ENCODE results near the gene JAKMIP3.

Gene JAKMIP3

GRCh38 chr10:132100556-132101349 is 35.0 kb downstream of the JAKMIP3 start:
- DNase-seq = no peak

DNA sequence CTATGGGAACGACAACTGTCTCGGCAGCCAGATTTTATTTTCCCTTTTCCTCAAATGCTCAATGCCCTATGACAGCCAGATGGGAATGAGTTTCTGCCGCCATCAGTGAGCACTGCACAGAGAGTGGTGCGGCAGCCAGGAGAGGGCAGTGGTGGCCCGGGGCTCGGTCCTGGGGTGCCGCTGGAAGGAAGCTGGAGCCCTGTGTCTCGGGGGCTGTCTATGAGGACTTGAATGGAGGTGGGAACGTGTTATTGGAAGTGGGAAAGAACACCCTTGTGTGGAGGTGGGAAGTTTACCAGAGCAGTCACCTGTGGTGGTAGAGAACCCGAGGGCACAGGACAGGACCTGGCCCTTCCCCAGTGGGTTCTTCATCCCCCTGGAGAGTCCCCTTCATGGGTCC is 35.8 kb downstream of the JAKMIP3 start:
- no peak for DNase-seq

DNA sequence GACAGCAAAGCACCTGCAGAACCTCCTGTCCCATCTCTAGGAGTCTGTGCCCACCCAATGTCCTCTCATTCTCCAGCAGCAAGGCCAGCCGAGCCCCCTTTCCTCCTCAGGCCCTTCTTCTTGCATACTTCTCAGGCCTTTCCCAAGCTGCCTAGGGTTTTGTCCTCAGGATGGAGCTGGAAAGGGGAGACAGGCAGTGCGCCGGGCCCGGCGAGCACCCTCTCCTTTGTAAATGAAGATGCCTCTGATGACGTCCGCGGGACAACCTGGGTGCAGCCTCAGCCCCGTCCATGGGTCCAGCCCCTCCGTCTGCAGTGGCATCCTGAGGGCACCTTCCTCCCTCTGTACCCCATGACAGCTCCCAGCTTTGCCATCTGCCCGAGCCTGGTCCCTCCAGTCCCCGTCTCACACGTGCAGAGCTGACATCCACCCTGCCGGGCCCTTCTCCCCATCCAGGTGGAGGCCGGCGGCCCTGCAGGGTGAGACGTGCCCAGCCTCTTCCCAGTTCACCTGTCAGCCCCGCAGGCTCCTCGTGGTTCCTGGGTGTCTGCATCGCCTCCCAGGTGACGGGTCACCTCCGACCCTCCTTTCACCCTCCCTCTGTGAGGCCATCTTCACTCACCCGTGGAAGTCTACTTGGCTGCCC is 36.4 kb downstream of the JAKMIP3 start:
- no peak for DNase-seq

GRCh38 chr10:132102717-132103110 is 37.0 kb downstream of the JAKMIP3 start:
- DNase-seq = no peak

- no peak for DNase-seq
These were observed 37.6 kb downstream of the JAKMIP3 start for GRCh38 chr10:132103116-132103910.

DNA sequence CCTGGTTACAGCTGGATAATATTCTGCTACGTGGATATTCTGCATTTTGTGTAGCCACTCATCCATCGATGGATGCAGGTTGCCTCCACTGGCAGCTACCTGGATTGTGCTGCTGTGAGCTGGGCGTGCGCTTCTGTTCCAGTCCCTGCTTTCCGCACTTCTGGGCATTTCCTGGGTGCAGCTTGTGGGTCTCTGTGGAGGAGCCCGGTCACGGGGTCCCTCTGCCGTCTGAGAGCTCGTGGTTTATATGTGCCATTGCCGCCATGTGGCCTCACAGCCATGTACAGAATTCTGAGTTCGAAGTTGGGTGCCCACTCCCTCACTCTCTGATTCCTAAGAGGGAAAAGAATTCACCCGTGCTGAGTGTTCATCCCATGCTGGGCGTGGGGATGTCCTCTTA is 38.3 kb downstream of the JAKMIP3 start:
- no peak for DNase-seq

DNA sequence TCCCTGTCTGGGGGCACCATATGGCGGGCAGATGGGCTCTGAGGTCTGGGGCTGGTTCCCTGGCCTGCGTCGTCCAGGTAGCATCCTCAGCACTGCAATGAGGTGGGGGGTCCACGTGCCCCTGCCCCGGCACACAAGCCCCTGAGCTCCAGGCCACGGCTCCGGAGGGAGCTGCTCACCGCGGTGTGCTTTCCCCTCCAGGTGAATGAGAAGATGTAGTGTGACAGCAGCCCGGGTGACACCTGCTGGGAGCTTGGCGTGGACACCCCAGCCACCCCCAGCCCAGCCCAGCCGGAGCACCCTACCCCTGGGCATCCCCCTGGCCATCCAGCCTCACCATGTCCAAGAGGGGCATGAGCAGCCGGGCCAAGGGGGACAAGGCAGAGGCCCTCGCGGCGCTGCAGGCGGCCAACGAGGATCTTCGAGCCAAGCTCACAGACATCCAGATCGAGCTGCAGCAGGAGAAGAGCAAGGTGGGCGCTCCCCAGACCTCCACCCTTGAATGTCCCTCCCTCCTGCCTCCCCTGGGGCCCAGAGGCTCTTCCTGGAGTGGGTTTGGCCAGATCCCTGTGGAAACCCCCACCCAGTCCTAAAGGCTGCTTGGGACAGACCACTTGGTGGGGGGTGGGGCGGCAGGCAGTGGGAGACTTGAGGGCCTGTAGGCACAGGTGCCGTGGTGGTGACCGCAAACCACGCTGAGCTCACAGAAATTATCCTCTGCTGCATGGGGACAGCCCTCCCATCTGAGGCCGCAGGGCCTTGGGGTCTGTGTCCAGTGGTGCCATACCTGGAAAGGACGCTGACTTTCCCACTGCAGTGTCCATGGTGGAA is 38.9 kb downstream of the JAKMIP3 start:
- DNase-seq = no peak

GRCh38 chr10:132105302-132105995 is 39.7 kb downstream of the JAKMIP3 start:
- DNase-seq = no peak

DNA sequence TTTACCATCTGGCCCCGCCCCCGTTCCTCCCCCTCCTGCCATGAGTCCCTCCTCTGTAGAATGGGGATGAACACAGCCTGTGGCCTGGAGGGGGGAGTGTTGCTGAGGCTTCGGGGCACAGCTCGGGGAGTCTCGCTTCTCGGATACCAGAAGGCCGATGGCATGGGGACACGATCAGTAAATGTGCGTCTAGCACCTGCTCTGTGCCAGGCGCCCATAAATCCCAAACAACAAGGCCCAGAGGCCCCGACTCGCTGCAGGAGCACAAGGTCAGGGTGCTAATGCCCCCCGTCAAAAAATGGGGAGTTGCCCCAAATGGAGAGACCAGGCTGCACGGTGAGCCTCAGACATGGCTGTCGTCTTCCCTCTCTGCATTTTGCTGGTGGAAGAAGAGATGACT is 40.7 kb downstream of the JAKMIP3 start:
- DNase-seq = no peak

DNA sequence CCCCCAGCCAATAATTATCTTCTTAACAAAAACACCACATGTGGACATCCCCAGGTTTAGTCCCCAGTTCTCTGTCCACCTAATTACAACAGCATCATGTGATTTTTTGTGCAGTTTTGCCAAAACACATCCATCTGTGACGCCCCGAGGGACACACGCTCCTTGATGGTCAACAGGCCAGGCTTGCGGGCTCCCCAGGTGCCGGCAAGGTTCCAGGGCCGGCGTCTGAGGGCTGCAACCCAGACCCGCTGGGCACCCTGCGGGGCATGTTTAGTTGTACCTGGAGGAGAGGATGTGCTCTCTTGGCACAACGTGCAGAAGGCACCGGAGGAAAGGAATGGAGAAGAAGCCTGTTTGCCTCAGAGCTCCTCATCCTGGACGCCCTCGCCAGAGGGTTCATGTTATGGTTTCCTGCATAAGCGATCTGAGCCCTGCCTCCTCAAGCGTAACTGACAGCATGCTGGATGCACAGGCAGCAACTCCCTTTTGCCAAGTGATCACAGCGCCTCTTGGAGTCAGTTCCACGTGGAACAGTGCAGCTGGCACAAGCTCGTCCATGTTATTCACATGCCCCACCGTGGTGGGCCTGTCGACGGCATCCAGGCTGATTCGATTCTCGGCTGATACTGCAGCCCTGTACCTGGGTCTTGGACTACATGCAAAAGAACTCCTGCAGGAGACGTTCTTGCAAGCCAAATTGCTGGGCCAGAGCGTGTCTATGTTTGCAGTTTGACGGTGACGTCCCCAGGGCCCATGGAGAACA is 41.6 kb downstream of the JAKMIP3 start:
- no peak for DNase-seq

GRCh38 chr10:132107949-132108877 is 42.5 kb downstream of the JAKMIP3 start:
- no peak for DNase-seq

DNA sequence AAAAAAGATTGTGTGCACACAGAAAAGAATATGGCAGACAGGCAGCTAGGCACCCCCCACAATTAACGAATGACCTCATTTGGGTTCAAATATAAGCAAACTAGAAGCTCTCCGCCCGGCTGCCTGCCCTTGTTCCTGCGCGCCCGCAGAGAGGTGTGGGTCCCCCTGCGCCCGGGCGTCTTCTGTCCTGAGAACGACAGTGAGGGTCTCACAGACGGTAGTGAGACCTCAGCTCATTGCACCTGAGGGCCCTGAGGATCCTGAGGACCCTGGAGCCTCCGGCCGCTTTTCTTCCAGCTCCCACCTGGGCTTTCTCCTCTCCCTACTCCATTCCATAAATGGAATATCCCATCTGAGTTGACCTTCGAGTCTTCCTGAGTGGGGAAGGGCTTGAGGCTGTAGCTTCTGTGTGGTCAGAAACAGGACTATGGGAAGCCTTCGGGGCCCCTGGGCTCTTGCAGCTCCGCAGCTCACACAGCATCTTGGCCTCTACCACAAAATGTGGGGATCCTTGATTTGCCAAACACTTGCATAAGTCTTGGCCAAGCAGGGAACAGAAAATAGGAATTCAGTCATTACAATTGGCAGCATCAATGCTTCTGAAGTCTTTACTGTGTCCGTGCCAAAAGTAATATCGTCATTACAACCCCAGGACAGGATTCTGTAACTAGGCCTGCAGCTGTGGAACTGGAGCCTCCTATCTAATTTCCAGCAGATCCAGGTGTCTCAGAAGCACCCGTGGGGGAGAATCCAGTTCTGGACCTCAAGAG is 43.8 kb downstream of the JAKMIP3 start:
- no peak for DNase-seq

GRCh38 chr10:132110111-132110521 is 44.4 kb downstream of the JAKMIP3 start:
- DNase-seq = no peak

DNA sequence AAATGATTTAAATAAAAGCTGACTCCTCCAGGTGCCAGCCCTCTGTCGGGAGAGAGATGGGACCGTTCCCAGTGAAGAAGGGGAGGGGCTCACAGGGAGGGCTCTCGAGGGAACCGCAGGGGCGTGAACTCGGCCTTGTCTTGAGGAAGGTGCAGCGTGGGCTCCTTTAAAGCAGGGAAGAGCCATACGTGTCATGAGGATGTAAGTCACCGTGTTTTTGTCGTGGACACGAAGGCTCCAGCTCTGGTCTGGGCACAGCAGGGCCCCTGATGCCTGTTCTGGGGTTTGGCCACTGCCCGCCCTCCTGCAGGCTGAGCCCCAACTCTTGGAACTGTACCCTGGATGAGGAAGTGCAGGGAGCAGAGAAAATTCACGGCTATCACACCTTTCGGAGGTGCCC is 45.0 kb downstream of the JAKMIP3 start:
- no peak for DNase-seq

- no peak for DNase-seq
These were observed 45.5 kb downstream of the JAKMIP3 start for GRCh38 chr10:132111121-132111731.

- no peak for DNase-seq
These were observed 46.2 kb downstream of the JAKMIP3 start for GRCh38 chr10:132111871-132112341.

GRCh38 chr10:132112611-132113010 is 46.9 kb downstream of the JAKMIP3 start:
- no peak for DNase-seq

DNA sequence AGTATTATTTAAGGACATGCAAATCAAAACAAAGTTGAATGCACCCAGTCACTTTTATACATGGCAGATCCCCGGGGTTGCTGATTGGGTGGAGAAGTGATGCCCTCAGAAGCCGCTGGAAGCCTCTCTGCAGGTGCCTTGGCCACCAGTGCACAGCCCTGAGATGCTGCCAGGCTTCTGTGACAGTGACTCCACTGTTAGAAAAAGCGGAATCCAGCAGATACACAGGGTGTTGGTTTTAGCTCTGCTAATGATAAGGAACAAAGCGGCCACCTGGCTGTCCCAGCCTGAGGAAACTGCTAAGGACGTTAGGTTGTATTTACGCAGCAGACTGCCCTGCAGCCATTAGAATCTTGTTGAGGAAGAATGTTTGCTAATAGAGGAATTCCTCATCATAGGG is 47.5 kb downstream of the JAKMIP3 start:
- DNase-seq = no peak

All from cortex of kidney (tissue), 1 donor.